OCI-LY7 (cell line): ENCODE results near the gene ICOSLG. TPM values are rescaled to one million over a fixed set of nuclear protein-coding genes. Genes with fewer than 3 reads are reported as not detected.
"Not testable (repeated sequence)": the region's sequence is repeated elsewhere in the genome, so short reads cannot be mapped to it uniquely, and the experiment has no call there.

Source experiments
- BruUV-seq: library from RNA; stranded (reverse); fragments of 400-500 nt; replicated peaks from 2 replicates; lab custom pipeline; 2021; lab: Mats Ljungman, UMichigan
- CTCF ChIA-PET: fragments of 300-600 bp; sonication (Branson Sonifier 250); formaldehyde crosslinking; loops from one replicate; lab custom pipeline; 2022; ENCODE audit warnings: antibody characterized with exemption; ENCODE audit not compliant: unreplicated experiment; lab: Charles Lee
- POLR2A ChIA-PET: fragments of 300-600 bp; sonication (Branson Sonifier 250); formaldehyde crosslinking; loops from one replicate; lab custom pipeline; 2022; ENCODE audit warnings: antibody characterized with exemption; lab: Charles Lee
- DNase-seq: peaks from one replicate; pipeline ENCODE4 v3.0.0-alpha.2; 2015; ENCODE audit warnings: low spot score
- H2AFZ ChIP-seq: fragments of 200-600 bp; sonication (generic), shearing (Covaris generic); 2 replicates; pipeline ENCODE4 v1.6.1; 2014; ENCODE audit warnings: mild to moderate bottlenecking, antibody characterized with exemption, low read length, moderate library complexity
- H3K27ac ChIP-seq: fragments of 200-600 bp; sonication (generic); 2 replicates; pipeline ENCODE4 v1.5.1; 2014; ENCODE audit warnings: mixed run types, low read depth, mild to moderate bottlenecking, moderate library complexity, low read length, inconsistent platforms; ENCODE audit not compliant: poor library complexity, severe bottlenecking
- H3K36me3 ChIP-seq: fragments of 200-600 bp; sonication (generic); 2 replicates; pipeline ENCODE4 v1.6.1; 2014; ENCODE audit warnings: mild to moderate bottlenecking, antibody characterized with exemption, low read length, moderate library complexity, mixed read lengths; ENCODE audit not compliant: insufficient read depth
- H3K4me1 ChIP-seq: fragments of 200-600 bp; sonication (generic); 2 replicates; pipeline ENCODE4 v1.5.1; 2014; ENCODE audit warnings: mild to moderate bottlenecking, low read length; ENCODE audit not compliant: insufficient read depth, poor library complexity, severe bottlenecking
- H3K4me2 ChIP-seq: fragments of 200-600 bp; sonication (generic); 2 replicates; pipeline ENCODE4 v1.6.1; 2014; ENCODE audit warnings: mild to moderate bottlenecking, low read length
- H3K4me3 ChIP-seq: fragments of 200-600 bp; sonication (generic); 2 replicates; pipeline ENCODE4 v1.5.1; 2014; ENCODE audit warnings: mild to moderate bottlenecking, low read depth, low read length; ENCODE audit not compliant: poor library complexity, severe bottlenecking
- H3K79me2 ChIP-seq: fragments of 200-600 bp; sonication (generic); 2 replicates; pipeline ENCODE4 v1.6.1; 2016; ENCODE audit warnings: low read depth, mild to moderate bottlenecking, low read length, moderate library complexity, mixed read lengths; ENCODE audit not compliant: insufficient read depth
- H3K9me2 ChIP-seq: fragments of 200-600 bp; sonication (generic); 2 replicates; pipeline ENCODE4 v1.6.1; 2016; ENCODE audit warnings: mild to moderate bottlenecking, low read length, mixed read lengths; ENCODE audit not compliant: insufficient read depth
- H3K9me3 ChIP-seq: fragments of 200-600 bp; sonication (generic); 2 replicates; pipeline ENCODE4 v1.6.1; 2014; ENCODE audit warnings: mild to moderate bottlenecking, mixed run types, low read length, mixed read lengths
- H4K20me1 ChIP-seq: fragments of 200-600 bp; sonication (generic); 2 replicates; pipeline ENCODE4 v1.6.1; 2014; ENCODE audit warnings: mild to moderate bottlenecking, antibody characterized with exemption, low read length, moderate library complexity, mixed read lengths; ENCODE audit not compliant: insufficient read depth
- intact Hi-C: fragments of 100-400 bp; cut with micrococcal nuclease; formaldehyde crosslinking; loops from one replicate; pipeline ENCODE4 v1.10.0; 2022; ENCODE audit not compliant: unreplicated experiment
- small RNA-seq: library from RNA; depleted of rRNA; stranded (forward); fragments of <200 nt; gene quantifications from one replicate; pipeline ENCODE3, GENCODE V24; 2014
- total RNA-seq, 2 experiments: library from RNA; depleted of rRNA in 1 of 2; stranded (reverse); fragments of >200 nt in 1 of 2; shearing (Covaris generic) in 1 of 2; gene quantifications; 2 replicates each; pipeline ENCODE4 v1.2.3, GENCODE V29; 2014 to 2022

The ICOSLG gene
- total RNA-seq, 2 experiments from 2014 or later, result 5.2 to 8.3 TPM

- CTCF ChIA-PET, DNase-seq, H3K4me1 ChIP-seq: not testable (repeated sequence)
These were observed 59.2 kb downstream of the ICOSLG start for GRCh38 chr21:44181506-44181905.

GRCh38 chr21:44176127-44176526 lies 64.6 kb downstream of the ICOSLG start:
- H3K9me2 ChIP-seq, H4K20me1 ChIP-seq, H3K9me3 ChIP-seq, H3K79me2 ChIP-seq, DNase-seq, CTCF ChIA-PET, BruUV-seq, H3K27ac ChIP-seq, POLR2A ChIA-PET, H3K36me3 ChIP-seq, intact Hi-C loops, H3K4me2 ChIP-seq, H3K4me1 ChIP-seq, H3K4me3 ChIP-seq, H2AFZ ChIP-seq: not testable (repeated sequence)

More at GRCh38 chr21:44181506-44181905, 59.2 kb downstream of the ICOSLG start:
- H3K4me2 ChIP-seq, H3K79me2 ChIP-seq, intact Hi-C loops, H3K36me3 ChIP-seq, H4K20me1 ChIP-seq, H3K9me2 ChIP-seq, POLR2A ChIA-PET, H3K4me3 ChIP-seq, H3K9me3 ChIP-seq, H2AFZ ChIP-seq, H3K27ac ChIP-seq, BruUV-seq: not testable (repeated sequence)

- H3K4me2 ChIP-seq, H3K4me1 ChIP-seq, CTCF ChIA-PET, DNase-seq, H4K20me1 ChIP-seq, H3K36me3 ChIP-seq, POLR2A ChIA-PET, H3K9me3 ChIP-seq, H3K4me3 ChIP-seq, intact Hi-C loops, H3K9me2 ChIP-seq, H3K27ac ChIP-seq, BruUV-seq, H3K79me2 ChIP-seq, H2AFZ ChIP-seq: not testable (repeated sequence)
These were observed 65.6 kb downstream of the ICOSLG start for GRCh38 chr21:44175189-44175588.

Small RNA genes lying within 50 kb of the gene (small RNA-seq; reads per million reads assigned to genes)
- gene AP001059.3, result not detected

Other genes starting within 250 kb of the ICOSLG start
- 29.9 and 37.4 TPM in 2 replicates for gene TRAPPC10, start 228.6 kb downstream of the ICOSLG start, total RNA-seq (2014; rRNA removed; shearing (Covaris generic))
- 54.7 and 62.5 TPM in 2 replicates for gene TRAPPC10, start 228.6 kb downstream of the ICOSLG start, total RNA-seq (2022)
- 2.5 and 8.2 TPM in 2 replicates for gene PWP2, start 133.5 kb downstream of the ICOSLG start, total RNA-seq (2014; rRNA removed; shearing (Covaris generic))
- 8.4 and 11.5 TPM in 2 replicates for gene PWP2, start 133.5 kb downstream of the ICOSLG start, total RNA-seq (2022)
- 6.6 TPM in 2 replicates for gene GATD3, start 107.3 kb downstream of the ICOSLG start, total RNA-seq (2014; rRNA removed; shearing (Covaris generic))
- gene GATD3, start 107.3 kb downstream of the ICOSLG start, total RNA-seq (2022), result 24.1 and 28.1 TPM in 2 replicates
- not detected in 2 replicates for gene DNMT3L, start 21.0 kb upstream of the ICOSLG start, total RNA-seq (2014; rRNA removed; shearing (Covaris generic))
- not detected in 2 replicates for gene DNMT3L, start 21.0 kb upstream of the ICOSLG start, total RNA-seq (2022)
- gene AIRE, start 44.9 kb upstream of the ICOSLG start, total RNA-seq (2014; rRNA removed; shearing (Covaris generic)), result not detected in 2 replicates
- gene AIRE, start 44.9 kb upstream of the ICOSLG start, total RNA-seq (2022), result not detected in 2 replicates
- gene PFKL, start 59.1 kb upstream of the ICOSLG start, total RNA-seq (2014; rRNA removed; shearing (Covaris generic)), result 102 and 111 TPM in 2 replicates
- gene PFKL, start 59.1 kb upstream of the ICOSLG start, total RNA-seq (2022), result 123 and 128 TPM in 2 replicates
- 11.9 and 20.6 TPM in 2 replicates for gene CFAP410, start 98.4 kb upstream of the ICOSLG start, total RNA-seq (2014; rRNA removed; shearing (Covaris generic))
- 15.0 and 15.1 TPM in 2 replicates for gene CFAP410, start 98.4 kb upstream of the ICOSLG start, total RNA-seq (2022)
- gene TRPM2, start 112.7 kb upstream of the ICOSLG start, total RNA-seq (2014; rRNA removed; shearing (Covaris generic)), result 1.8 and 2.8 TPM in 2 replicates
- gene TRPM2, start 112.7 kb upstream of the ICOSLG start, total RNA-seq (2022), result 3.8 and 7.1 TPM in 2 replicates
- gene LRRC3, start 214.6 kb upstream of the ICOSLG start, total RNA-seq (2014; rRNA removed; shearing (Covaris generic)), result not detected in 2 replicates
- gene LRRC3, start 214.6 kb upstream of the ICOSLG start, total RNA-seq (2022), result not detected in 2 replicates